GM12892 (cell line): Measurements from ENCODE around the gene PTEN.

Experiments used
- POLR2A ChIP-seq: IDR thresholded peaks from 2 replicates; pipeline ENCODE4 v1.6.1; 2011; ENCODE audit warnings: low read depth, low read length, control low read depth
- TAF1 ChIP-seq: IDR thresholded peaks from 2 replicates; pipeline ENCODE4 v1.6.1; 2011; ENCODE audit warnings: low read depth, mild to moderate bottlenecking, control low read depth, low read length, borderline replicate concordance

GRCh38 chr10:87952612-87953011 is 89.2 kb downstream of the PTEN start:
- no peak for TF ChIP-seq POLR2A
- TF ChIP-seq TAF1, result no peak
